HUES48 (cell line): Measurements from ENCODE around the gene TRDMT1.

ENCODE experiments used
- H3K27ac ChIP-seq: one replicate; pipeline ENCODE4 v1.7.0; 2013; ENCODE audit warnings: low read depth, low read length, inconsistent platforms
- H3K27me3 ChIP-seq: 2 replicates; pipeline ENCODE4 v1.6.1; 2013; ENCODE audit warnings: mild to moderate bottlenecking, low read length; ENCODE audit not compliant: control insufficient read depth, insufficient read depth
- H3K36me3 ChIP-seq: 2 replicates; pipeline ENCODE4 v1.6.1; 2013; ENCODE audit warnings: low read length; ENCODE audit not compliant: control insufficient read depth, insufficient read depth
- H3K4me1 ChIP-seq: 2 replicates; pipeline ENCODE4 v1.6.1; 2013; ENCODE audit warnings: mild to moderate bottlenecking, low read length; ENCODE audit not compliant: control insufficient read depth, insufficient read depth
- H3K4me3 ChIP-seq: 2 replicates; pipeline ENCODE4 v1.5.1; 2013; ENCODE audit warnings: mild to moderate bottlenecking, low read depth, low read length
- H3K9ac ChIP-seq: 2 replicates; pipeline ENCODE4 v1.6.1; 2013; ENCODE audit warnings: mild to moderate bottlenecking, low read depth, low read length, moderate library complexity
- H3K9me3 ChIP-seq: 2 replicates; pipeline ENCODE4 v1.6.1; 2013; ENCODE audit warnings: low read length; ENCODE audit not compliant: control insufficient read depth, insufficient read depth

Gene TRDMT1

DNA sequence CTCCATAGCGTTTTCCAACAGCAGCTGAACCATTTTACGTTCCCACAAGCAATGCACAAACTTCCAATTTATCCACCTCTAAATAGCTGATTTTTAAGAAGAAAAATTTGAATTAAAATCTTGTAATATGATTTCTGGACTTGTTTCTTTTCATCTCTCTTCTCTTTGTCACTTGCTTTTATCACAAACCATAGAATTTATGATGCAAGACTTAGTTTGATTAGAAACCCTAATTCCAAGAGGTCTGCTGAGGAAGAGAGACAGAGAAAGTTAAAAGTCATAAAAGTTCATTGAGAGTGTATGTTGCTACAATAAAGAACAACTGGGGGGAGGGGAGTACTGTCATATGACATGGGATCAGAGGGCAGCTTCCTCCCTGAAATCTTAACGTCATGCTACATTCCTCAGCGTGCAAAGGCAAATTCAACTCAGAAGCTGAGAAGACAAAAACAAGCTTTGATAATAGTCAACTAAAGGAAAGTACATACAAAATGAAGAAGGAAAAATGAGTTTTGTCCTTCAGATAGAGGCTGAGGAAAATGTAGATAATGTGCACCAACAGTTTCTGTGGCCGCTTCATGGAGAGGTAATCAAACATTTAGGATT, 53.5 kb downstream of the TRDMT1 start:
- H3K27me3 ChIP-seq: no peaks in the 10 kb centered on the region
- no peaks in the 10 kb centered on the region for H3K9me3 ChIP-seq
- H3K4me1 ChIP-seq: no peaks in the 10 kb centered on the region
- H3K4me3 ChIP-seq: no peak overlapping the region
- H3K27ac ChIP-seq: no peak overlapping the region
- no peak overlapping the region for H3K9ac ChIP-seq
- H3K36me3 ChIP-seq: peaks cover 9% of the 10 kb centered on the region; the same call in 1 of the 2 replicates

DNA sequence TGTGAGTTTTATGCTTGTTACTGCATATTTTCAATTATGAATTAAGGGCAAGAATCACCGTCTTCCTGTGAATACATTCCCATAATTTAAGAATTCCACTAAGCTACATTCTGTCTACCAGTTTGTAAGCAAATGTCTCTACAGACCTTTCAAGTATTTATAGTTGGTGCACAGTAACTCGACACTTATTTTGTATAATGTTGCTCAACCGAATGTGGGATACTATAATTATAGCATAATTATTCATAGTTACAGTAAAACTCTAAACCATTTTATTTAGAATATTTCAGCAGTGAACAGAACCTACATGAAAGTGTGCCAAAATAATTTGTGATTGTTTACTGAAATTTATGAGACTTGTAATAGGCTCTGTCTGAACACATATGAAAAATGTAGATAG, 54.6 kb downstream of the TRDMT1 start:
- H3K4me1 ChIP-seq: no peaks in the 10 kb centered on the region
- no peaks in the 10 kb centered on the region for H3K27me3 ChIP-seq
- no peaks in the 10 kb centered on the region for H3K9me3 ChIP-seq
- H3K36me3 ChIP-seq: peaks cover 8% of the 10 kb centered on the region; the same call in 1 of the 2 replicates
- H3K9ac ChIP-seq: no peak overlapping the region
- H3K4me3 ChIP-seq: no peak overlapping the region
- no peak overlapping the region for H3K27ac ChIP-seq

DNA sequence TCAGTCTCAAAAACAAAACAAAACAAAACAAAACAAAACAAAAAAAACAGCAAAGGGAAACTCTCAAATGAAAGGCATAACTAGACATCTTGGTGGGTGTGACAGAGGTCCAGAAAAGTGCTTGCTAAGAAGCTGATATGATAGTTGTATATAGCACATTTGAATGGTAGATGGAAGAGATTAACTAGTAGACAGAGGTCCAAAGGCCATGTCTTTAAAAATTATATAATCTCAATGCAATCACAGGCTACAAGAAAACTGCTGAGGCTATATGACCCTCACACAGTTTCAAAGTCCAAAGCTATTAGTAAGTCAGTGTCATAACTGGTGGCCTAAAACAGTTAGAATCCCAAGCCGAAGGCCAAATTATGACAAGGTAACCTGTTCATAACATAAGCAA, 56.2 kb downstream of the TRDMT1 start:
- no peaks in the 10 kb centered on the region for H3K27me3 ChIP-seq
- H3K9ac ChIP-seq: no peak overlapping the region
- H3K27ac ChIP-seq: no peak overlapping the region
- no peaks in the 10 kb centered on the region for H3K4me1 ChIP-seq
- H3K36me3 ChIP-seq: peaks cover 5% of the 10 kb centered on the region; the same call in 1 of the 2 replicates
- H3K9me3 ChIP-seq: no peaks in the 10 kb centered on the region
- H3K4me3 ChIP-seq: no peak overlapping the region

DNA sequence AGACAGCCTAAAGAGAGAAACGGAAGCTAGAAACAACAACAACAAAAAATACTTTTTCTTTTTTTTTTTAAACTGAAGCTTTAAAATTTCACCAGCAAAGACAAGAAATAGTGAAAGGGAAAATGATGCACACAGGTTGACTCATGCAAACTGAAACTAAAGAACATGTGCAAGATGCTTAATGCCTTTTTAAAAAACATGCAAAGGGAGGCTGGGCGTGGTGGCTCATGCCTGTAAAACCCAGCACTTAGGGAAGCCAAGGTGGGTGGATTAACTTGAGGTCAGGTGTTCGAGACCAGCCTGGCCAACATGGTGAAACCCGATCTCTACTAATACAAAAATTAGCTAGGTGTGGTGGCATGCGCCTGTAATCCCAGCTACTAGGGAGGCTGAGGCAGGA, 56.7 kb downstream of the TRDMT1 start:
- Histone ChIP-seq H3K27ac (no peak overlapping the region), H3K9me3 (no peaks in the 10 kb centered on the region), H3K9ac (no peak overlapping the region), H3K36me3 (peaks cover 5% of the 10 kb centered on the region; the same call in 1 of the 2 replicates), H3K4me1 (no peaks in the 10 kb centered on the region), H3K4me3 (no peak overlapping the region), H3K27me3 (no peaks in the 10 kb centered on the region)

DNA sequence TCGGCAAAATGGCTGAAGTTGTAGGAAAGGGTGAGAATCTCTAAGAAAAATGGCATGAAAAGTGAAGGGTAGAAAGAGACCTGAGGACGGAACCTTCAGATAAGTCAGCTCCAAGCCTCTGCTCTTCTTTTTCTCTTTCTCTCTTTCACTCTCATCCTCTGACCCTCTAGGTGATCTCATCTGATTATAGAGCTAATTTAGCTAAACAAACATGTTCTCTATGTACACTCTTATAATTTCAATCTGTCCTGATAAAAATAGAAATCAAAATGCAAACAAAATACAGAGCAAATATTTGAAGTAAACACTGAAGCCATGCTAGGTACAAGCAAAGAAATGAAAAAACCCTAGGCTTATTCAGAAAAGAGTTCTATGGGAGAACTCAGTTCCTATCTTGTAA, 57.4 kb downstream of the TRDMT1 start:
- Histone ChIP-seq H3K36me3 (peaks cover 5% of the 10 kb centered on the region; the same call in 1 of the 2 replicates), H3K27ac (no peak overlapping the region), H3K4me3 (no peak overlapping the region), H3K9ac (no peak overlapping the region), H3K27me3 (no peaks in the 10 kb centered on the region), H3K4me1 (no peaks in the 10 kb centered on the region), H3K9me3 (no peaks in the 10 kb centered on the region)

DNA sequence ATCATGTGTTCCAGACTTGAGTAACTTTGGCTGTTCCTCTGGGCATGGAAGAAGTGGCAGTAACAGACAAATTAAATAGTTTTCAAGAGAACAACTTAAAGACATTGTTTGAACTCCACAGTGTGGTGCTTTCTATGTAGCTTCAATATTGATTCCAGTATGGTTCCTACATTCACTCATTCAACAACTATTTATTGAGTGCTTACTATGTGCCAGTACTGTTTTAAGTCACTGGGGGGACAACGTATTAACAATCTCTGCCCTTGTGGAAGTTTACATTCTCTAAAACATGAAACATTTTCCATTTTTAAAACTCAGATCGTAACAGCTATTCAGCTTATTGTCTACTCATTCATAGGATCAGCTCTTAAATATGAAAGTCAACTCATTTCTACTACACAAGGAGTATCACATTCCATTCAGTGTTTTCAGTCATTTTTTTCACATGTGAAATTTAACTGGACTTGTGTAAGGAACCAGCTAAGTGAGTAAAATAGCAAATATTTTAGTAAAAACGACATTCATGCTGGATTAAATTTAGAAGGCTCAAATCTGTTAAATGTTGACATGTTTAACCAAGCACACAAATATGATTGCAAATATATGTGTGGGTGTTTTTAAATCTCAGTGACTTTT, 58.3 kb downstream of the TRDMT1 start:
- Histone ChIP-seq H3K27me3 (no peaks in the 10 kb centered on the region), H3K27ac (no peak overlapping the region), H3K4me1 (no peaks in the 10 kb centered on the region), H3K9ac (no peak overlapping the region), H3K36me3 (peaks cover 5% of the 10 kb centered on the region; the same call in 1 of the 2 replicates), H3K4me3 (no peak overlapping the region), H3K9me3 (no peaks in the 10 kb centered on the region)

DNA sequence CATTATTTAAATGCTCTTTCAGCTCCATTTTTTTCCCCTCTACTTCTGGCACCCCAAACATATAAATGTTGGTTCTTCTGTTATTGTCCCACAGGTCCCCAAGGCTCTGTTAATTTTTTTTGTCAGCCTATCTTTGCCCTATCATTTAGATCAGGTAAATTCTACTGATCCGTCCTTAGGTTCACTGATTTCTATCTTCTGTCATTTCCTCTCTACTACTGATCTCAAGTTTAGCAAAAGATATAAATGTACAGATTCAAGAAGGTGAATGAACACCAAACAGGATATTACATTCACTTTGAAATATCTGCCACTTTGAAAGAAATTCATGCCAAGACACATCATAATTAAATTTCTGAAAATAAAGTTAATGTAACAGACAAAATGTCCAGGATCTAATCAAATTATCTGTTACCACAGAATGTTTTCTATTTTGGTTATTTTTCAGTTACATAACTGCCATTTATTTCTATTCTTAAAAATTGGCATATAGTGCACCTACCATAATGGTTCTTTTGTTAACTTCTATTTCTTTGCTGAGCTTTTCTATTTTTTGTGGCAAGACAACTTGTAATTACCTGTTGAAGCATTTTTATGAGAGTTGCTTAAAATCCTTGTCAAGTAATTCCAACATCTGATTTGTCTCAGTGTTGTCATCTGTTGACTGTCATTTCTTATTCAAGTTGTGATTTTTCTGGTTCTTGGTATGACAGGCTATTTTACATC, 59.8 kb downstream of the TRDMT1 start:
- Histone ChIP-seq H3K4me3 (no peak overlapping the region), H3K9me3 (no peaks in the 10 kb centered on the region), H3K27ac (no peak overlapping the region), H3K27me3 (no peaks in the 10 kb centered on the region), H3K36me3 (no peaks in the 10 kb centered on the region), H3K4me1 (no peaks in the 10 kb centered on the region), H3K9ac (no peak overlapping the region)

DNA sequence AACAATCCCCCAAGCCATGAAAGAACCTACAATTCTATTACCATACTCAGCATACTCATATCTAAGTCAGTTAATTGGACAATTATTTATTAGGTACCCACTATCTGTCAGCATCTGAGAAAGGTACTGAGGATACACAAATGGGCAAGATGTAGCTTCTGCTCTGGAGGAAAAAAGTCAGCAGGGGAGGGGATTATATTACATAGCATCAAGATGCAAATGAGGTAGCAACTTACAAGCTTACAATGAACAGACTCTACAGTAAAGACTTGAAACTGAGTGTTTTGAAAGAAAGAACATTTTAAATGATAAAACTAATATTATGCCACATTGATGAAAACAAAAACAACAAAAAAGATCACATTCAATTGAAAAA, 61.1 kb downstream of the TRDMT1 start:
- H3K9me3 ChIP-seq: no peaks in the 10 kb centered on the region
- H3K36me3 ChIP-seq: no peaks in the 10 kb centered on the region
- H3K4me1 ChIP-seq: no peaks in the 10 kb centered on the region
- H3K27me3 ChIP-seq: no peaks in the 10 kb centered on the region
- H3K27ac ChIP-seq: no peak overlapping the region
- H3K4me3 ChIP-seq: no peak overlapping the region
- H3K9ac ChIP-seq: no peak overlapping the region

DNA sequence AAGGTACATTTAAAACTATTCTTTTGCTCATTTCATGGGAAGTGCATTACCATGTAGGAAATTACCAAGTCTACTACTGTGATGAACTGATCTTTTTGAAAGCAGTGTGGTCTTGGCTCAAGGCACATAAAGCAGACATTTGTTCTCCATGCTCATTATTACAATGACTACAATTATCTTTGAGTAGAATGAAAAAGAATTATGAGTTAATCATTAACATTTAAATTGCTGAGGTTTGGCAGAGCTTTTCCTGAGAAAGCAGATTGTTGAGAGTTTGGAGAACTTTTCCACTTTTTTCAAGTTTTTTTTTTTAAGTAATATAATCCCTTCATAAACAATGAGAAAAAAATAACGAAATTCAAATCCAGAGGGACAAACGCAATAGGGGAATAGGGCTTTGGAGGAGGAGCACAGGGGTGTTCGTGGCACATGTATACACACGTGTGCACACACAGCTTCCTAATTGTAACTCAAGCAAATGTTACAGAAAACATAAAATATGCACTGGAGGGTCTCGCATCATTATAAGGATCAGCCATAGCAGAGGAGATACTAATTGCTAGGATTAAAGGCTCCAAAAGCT, 62.9 kb downstream of the TRDMT1 start:
- Histone ChIP-seq H3K9ac (no peak overlapping the region), H3K4me1 (no peaks in the 10 kb centered on the region), H3K27ac (no peak overlapping the region), H3K27me3 (no peaks in the 10 kb centered on the region), H3K9me3 (no peaks in the 10 kb centered on the region), H3K36me3 (no peaks in the 10 kb centered on the region), H3K4me3 (no peak overlapping the region)

DNA sequence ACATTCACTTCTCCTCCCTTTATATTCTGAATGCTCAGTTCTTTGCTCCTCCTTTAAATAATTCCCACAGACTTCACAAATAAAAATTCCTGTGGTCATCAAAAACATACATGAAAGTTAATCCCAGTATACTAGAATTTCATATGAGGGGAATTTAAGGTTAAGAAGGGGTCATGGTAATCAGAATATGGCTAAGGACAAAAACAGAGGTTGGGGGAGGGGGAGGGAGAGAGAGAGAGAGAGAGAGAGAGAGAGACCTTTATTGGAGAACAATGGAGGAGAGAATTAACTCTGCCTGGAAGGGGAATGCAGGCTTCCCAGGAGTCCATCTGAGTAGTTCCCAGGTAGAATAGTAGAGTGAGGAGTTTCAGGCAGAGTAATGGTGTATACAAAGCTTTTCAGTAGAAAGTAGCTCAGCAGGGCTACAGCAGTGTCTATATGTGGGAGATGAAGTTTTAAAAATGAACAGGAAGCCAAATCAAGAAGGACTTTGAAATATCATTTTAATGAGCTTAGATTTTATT, 66.7 kb downstream of the TRDMT1 start:
- Histone ChIP-seq H3K4me3 (no peak overlapping the region), H3K9ac (no peak overlapping the region), H3K4me1 (0 out of 2 replicates have a peak, but pooled peaks cover under 1% of the 10 kb centered on the region), H3K9me3 (no peaks in the 10 kb centered on the region), H3K36me3 (no peaks in the 10 kb centered on the region), H3K27me3 (no peaks in the 10 kb centered on the region), H3K27ac (no peak overlapping the region)

DNA sequence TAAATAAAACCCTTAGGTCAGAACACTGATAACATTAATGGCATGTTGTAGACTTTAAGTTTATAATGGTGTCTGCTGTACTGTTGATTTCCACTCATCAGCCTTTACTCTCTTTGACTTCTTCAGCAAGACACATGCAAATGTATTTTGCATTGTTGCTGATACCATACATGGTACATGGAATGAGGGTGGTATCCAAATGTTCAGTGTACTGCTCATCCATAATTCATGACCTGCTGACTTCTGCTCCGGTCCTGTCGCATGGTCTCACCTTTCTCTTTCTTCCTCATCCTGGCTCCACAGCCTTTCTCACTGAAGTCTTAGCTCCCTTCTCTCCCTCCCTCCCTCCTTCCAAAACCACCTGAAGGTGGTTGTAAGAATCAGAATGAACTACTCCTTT, 67.2 kb downstream of the TRDMT1 start:
- Histone ChIP-seq H3K4me3 (no peak overlapping the region), H3K9me3 (no peaks in the 10 kb centered on the region), H3K9ac (no peak overlapping the region), H3K36me3 (no peaks in the 10 kb centered on the region), H3K27ac (no peak overlapping the region), H3K27me3 (no peaks in the 10 kb centered on the region), H3K4me1 (0 out of 2 replicates have a peak, but pooled peaks cover 4% of the 10 kb centered on the region)
